MM.1S (cell line): Measurements from ENCODE around the gene SLC23A2.
"Not testable (repeated sequence)": the region's sequence is repeated elsewhere in the genome, so short reads cannot be mapped to it uniquely, and the experiment has no call there.

Experiments
- DNase-seq: peaks from one replicate; pipeline ENCODE4 v3.0.0-alpha.2; 2015
- H2AFZ ChIP-seq: fragments of 300-600 bp; sonication (generic); 2 replicates; pipeline ENCODE4 v1.6.0; 2016; ENCODE audit warnings: antibody characterized with exemption, low read length
- H3F3A ChIP-seq: fragments of 300-600 bp; sonication (generic); 2 replicates; pipeline ENCODE4 v1.6.1; 2016; ENCODE audit warnings: mild to moderate bottlenecking, antibody characterized with exemption, low read length, moderate library complexity, mixed read lengths; ENCODE audit not compliant: insufficient read depth
- H3K27ac ChIP-seq: fragments of 300-600 bp; sonication (generic); 2 replicates; pipeline ENCODE4 v1.5.1; 2016; ENCODE audit warnings: mild to moderate bottlenecking, low read length
- H3K27me3 ChIP-seq: fragments of 300-600 bp; sonication (generic); replicated peaks from 2 replicates; pipeline ENCODE4 v1.6.0; 2016; ENCODE audit warnings: low read length; ENCODE audit not compliant: insufficient read depth
- H3K36me3 ChIP-seq: fragments of 300-600 bp; sonication (generic); replicated peaks from 2 replicates; pipeline ENCODE4 v1.6.1; 2016; ENCODE audit warnings: mild to moderate bottlenecking, low read length, mixed read lengths; ENCODE audit not compliant: insufficient read depth
- H3K4me1 ChIP-seq: fragments of 300-600 bp; sonication (generic); 2 replicates; pipeline ENCODE4 v1.6.1; 2016; ENCODE audit warnings: low read length, mixed read lengths
- H3K4me2 ChIP-seq: fragments of 300-600 bp; sonication (generic); 2 replicates; pipeline ENCODE4 v1.6.0; 2016; ENCODE audit warnings: low read depth, low read length
- H3K4me3 ChIP-seq: fragments of 300-600 bp; sonication (generic); 2 replicates; pipeline ENCODE4 v1.5.1; 2016; ENCODE audit warnings: low read length, mixed read lengths
- H3K79me2 ChIP-seq: fragments of 300-600 bp; sonication (generic); 2 replicates; pipeline ENCODE4 v1.6.1; 2016; ENCODE audit warnings: mixed run types, low read length, mixed read lengths
- H3K9ac ChIP-seq: fragments of 300-600 bp; sonication (generic); 2 replicates; pipeline ENCODE4 v1.6.1; 2016; ENCODE audit warnings: low read length, mixed read lengths
- H3K9me2 ChIP-seq: fragments of 300-600 bp; sonication (generic); replicated peaks from 2 replicates; pipeline ENCODE4 v1.6.1; 2016; ENCODE audit warnings: mild to moderate bottlenecking, low read length, mixed read lengths; ENCODE audit not compliant: insufficient read depth
- H3K9me3 ChIP-seq: fragments of 300-600 bp; sonication (generic); replicated peaks from 2 replicates; pipeline ENCODE4 v1.6.1; 2016; ENCODE audit warnings: mild to moderate bottlenecking, low read length, mixed read lengths; ENCODE audit not compliant: insufficient read depth
- H4K20me1 ChIP-seq: fragments of 300-600 bp; sonication (generic); 2 replicates; pipeline ENCODE4 v1.6.1; 2016; ENCODE audit warnings: mild to moderate bottlenecking, low read length, moderate library complexity, mixed read lengths; ENCODE audit not compliant: insufficient read depth
- CTCF ChIP-seq: fragments of 300-600 bp; sonication (generic); IDR thresholded peaks from 2 replicates; pipeline ENCODE4 v1.5.1; 2016; ENCODE audit warnings: antibody characterized with exemption, low read length, mixed read lengths
- EZH2 ChIP-seq: fragments of 300-600 bp; sonication (generic); optimal IDR thresholded peaks from 2 replicates; pipeline ENCODE3; 2017; ENCODE audit warnings: low read depth, mild to moderate bottlenecking, antibody characterized with exemption, low read length, mixed read lengths
- EZH2phosphoT487 ChIP-seq: fragments of 300-600 bp; sonication (generic); IDR thresholded peaks from 2 replicates; pipeline ENCODE4 v1.6.1; 2018; ENCODE audit warnings: antibody characterized with exemption, low read length

SLC23A2 gene

GRCh38 chr20:4881006-4881730 lies 120.1 kb downstream of the SLC23A2 start:
- Histone ChIP-seq H3F3A (no peaks in the 10 kb centered on the region), H3K4me3 (no peak overlapping the region), H4K20me1 (no peaks in the 10 kb centered on the region), H3K4me2 (no peak overlapping the region), H3K4me1 (no peaks in the 10 kb centered on the region), H2AFZ (no peak overlapping the region), H3K79me2 (no peaks in the 10 kb centered on the region), H3K9me2 (no peaks in the 10 kb centered on the region), H3K27me3 (no peaks in the 10 kb centered on the region), H3K9ac (no peak overlapping the region), H3K36me3 (no peaks in the 10 kb centered on the region), H3K27ac (no peak overlapping the region), H3K9me3 (no peaks in the 10 kb centered on the region)
- no peak for DNase-seq
- TF ChIP-seq EZH2phosphoT487: no peak
- no peak for TF ChIP-seq CTCF
- TF ChIP-seq EZH2: no peak

GRCh38 chr20:4880051-4880450 lies 121.3 kb downstream of the SLC23A2 start:
- Histone ChIP-seq H3K36me3 (no peaks in the 10 kb centered on the region), H2AFZ (no peak overlapping the region), H3K4me2 (no peak overlapping the region), H3K9ac (no peak overlapping the region), H3K9me3 (no peaks in the 10 kb centered on the region), H3K9me2 (no peaks in the 10 kb centered on the region), H3K4me1 (no peaks in the 10 kb centered on the region), H3K79me2 (no peaks in the 10 kb centered on the region), H4K20me1 (no peaks in the 10 kb centered on the region), H3K27ac (no peak overlapping the region), H3K4me3 (no peak overlapping the region), H3K27me3 (no peaks in the 10 kb centered on the region), H3F3A (no peaks in the 10 kb centered on the region)
- TF ChIP-seq EZH2phosphoT487 (no peak), CTCF (no peak), EZH2 (no peak)
- DNase-seq: no peak

GRCh38 chr20:4878099-4878498 lies 123.2 kb downstream of the SLC23A2 start:
- not testable (repeated sequence) for H3K9me3 ChIP-seq, H2AFZ ChIP-seq, H3K36me3 ChIP-seq, H3K4me2 ChIP-seq, DNase-seq, H3K9me2 ChIP-seq, H3F3A ChIP-seq, H3K4me3 ChIP-seq, H4K20me1 ChIP-seq, H3K4me1 ChIP-seq, H3K79me2 ChIP-seq, H3K9ac ChIP-seq, H3K27ac ChIP-seq, H3K27me3 ChIP-seq

- H3K4me1 ChIP-seq: no peaks in the 10 kb centered on the region
- no peaks in the 10 kb centered on the region for H3F3A ChIP-seq
- no peak overlapping the region for H3K27ac ChIP-seq
- no peak for DNase-seq
- H3K4me3 ChIP-seq: no peak overlapping the region
- H3K36me3 ChIP-seq: no peaks in the 10 kb centered on the region
- H3K79me2 ChIP-seq: no peaks in the 10 kb centered on the region
- H3K9me2 ChIP-seq: no peaks in the 10 kb centered on the region
- no peak overlapping the region for H2AFZ ChIP-seq
- H4K20me1 ChIP-seq: no peaks in the 10 kb centered on the region
- no peaks in the 10 kb centered on the region for H3K27me3 ChIP-seq
- H3K9me3 ChIP-seq: no peaks in the 10 kb centered on the region
- no peak for TF ChIP-seq EZH2
- TF ChIP-seq CTCF: no peak
- TF ChIP-seq EZH2phosphoT487: no peak
- no peak overlapping the region for H3K4me2 ChIP-seq
- no peak overlapping the region for H3K9ac ChIP-seq
These were observed 124.6 kb downstream of the SLC23A2 start for GRCh38 chr20:4876731-4877130.
